ENCODE results near the gene MLXIPL.
A peak's percentile ranks its signal among the peaks of the same experiment; 100 is the strongest.
"Not testable (repeated sequence)": the region's sequence is repeated elsewhere in the genome, so short reads cannot be mapped to it uniquely, and the experiment has no call there.

The MLXIPL gene

DNA sequence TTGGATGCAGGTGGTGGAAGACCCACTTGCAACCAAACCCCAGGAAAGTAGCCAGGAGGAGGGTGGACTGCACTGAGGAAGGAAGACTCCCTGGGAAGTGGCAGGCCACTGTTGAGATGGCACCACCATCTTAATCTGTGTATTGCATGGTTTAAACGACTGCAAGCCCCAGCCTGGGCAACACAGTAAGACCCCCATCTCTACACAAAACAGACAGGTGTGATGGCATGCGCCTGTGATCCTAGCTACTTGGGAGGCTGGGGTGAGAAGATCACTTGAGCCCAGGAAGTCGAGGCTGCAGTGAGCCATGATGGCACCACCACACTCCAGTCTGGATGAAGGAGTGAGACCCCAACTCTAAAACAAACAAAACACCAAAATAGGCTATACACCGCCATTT is 57.2 kb downstream of the MLXIPL start:
- TF ChIP-seq, protein P1, sequence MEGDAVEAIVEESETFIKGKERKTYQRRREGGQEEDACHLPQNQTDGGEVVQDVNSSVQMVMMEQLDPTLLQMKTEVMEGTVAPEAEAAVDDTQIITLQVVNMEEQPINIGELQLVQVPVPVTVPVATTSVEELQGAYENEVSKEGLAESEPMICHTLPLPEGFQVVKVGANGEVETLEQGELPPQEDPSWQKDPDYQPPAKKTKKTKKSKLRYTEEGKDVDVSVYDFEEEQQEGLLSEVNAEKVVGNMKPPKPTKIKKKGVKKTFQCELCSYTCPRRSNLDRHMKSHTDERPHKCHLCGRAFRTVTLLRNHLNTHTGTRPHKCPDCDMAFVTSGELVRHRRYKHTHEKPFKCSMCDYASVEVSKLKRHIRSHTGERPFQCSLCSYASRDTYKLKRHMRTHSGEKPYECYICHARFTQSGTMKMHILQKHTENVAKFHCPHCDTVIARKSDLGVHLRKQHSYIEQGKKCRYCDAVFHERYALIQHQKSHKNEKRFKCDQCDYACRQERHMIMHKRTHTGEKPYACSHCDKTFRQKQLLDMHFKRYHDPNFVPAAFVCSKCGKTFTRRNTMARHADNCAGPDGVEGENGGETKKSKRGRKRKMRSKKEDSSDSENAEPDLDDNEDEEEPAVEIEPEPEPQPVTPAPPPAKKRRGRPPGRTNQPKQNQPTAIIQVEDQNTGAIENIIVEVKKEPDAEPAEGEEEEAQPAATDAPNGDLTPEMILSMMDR (IDR thresholded peaks at IDR 0.05; ENCODE audit: low read length, missing control alignments) = no peak
- no peak for DNase-seq (ENCODE audit: low read depth)

DNA sequence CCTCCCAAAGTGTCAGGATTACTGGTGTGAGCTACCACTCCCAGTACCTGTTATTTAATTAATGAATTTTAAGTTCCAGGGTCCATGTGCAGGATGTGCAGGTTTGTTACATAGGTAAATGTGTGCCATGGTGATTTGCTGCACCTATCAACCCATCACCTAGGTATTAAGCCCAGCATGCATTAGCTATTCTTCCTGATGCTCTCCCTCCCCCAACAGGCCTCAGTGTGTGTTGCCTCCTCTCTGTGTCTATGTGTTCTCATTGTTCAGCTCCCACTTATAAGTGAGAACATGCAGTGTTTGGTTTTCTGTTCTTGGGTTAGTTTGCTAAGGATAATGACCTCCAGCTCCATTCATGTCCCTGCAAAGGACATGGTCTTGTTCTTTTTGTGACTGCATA is 57.9 kb downstream of the MLXIPL start:
- DNase-seq (ENCODE audit: low read depth); H3K4me3 ChIP-seq (replicated peaks; ENCODE audit: low read depth, low read length): not testable (repeated sequence)

More for the DNA sequence above, 57.2 kb downstream of the MLXIPL start:
- no peak overlapping the region for H3K4me3 ChIP-seq (replicated peaks; ENCODE audit: low read depth, low read length)

DNA sequence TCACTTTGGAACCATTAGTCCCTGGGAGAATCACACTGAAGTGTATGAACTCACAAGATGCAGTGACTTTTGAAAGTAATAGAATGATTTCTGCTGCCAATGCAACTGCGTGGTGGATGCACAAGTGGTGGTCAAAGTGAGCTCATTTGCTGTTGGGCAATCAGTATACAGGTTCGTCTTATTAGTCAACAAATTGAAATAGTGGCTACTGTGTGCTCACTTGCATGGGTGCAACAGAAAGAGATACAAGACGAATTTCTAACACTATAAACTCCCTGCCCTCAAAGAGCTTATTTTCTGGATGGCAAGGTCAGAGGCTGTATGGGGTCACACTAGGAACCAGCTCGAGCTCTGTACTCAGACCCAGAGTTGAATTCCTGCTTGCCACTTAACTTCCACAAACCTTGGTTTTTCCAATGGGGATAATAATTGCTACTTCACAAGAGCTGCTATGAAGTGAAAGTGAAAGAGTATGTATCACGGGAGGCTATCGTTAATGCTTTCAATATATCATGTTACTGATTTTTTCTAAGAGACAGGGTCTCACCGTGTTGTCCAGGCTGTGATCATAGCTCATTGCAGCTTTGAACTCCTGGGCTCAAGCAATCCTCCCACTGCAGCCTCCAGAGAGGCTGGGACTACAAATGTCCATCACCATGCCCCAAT is 58.5 kb downstream of the MLXIPL start:
- DNase-seq (ENCODE audit: low read depth) = no peak
- TF ChIP-seq, protein P1 (IDR thresholded peaks at IDR 0.05; ENCODE audit: low read length, missing control alignments) = no peak
- no peak overlapping the region for H3K4me3 ChIP-seq (replicated peaks; ENCODE audit: low read depth, low read length)

DNA sequence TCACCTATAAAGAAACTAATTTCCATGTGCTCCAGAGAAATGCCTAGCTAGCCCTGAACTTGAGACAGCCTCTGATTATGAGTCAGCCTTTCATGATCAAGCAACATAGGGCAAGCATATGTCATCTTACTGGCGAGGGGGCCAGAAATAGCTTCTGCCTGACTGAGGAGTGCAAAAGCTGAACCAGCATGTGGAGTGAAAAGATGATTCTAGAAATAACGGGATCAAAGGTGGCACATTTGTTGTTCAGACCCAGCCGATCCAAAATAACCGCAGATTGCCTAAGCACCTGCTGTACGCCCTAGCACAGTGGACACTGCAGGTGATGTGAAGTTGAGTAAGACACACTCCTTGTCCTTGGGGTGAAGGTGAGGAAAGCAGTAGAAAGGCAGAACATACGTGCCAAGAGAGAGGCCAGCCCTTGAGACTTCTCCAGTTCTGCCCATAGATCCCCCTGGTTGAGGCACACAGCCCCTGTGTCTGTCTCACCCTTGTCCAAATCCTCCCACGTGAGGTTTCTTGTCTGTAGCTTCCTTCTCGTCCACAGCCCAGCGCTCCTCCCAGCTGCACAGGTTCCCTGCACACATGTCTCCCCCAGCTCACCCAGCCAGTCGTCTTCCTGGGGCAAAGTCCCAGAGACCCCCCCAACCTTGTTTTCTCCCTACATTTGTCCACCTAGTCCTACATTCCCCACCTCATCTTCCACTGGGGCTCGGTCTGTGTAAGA is 64.0 kb downstream of the MLXIPL start:
- H3K4me3 ChIP-seq (replicated peaks; ENCODE audit: low read depth, low read length) = no peak overlapping the region
- DNase-seq (ENCODE audit: low read depth) = peak; percentile 64
- TF ChIP-seq, protein P1 (IDR thresholded peaks at IDR 0.05; ENCODE audit: low read length, missing control alignments) = no peak

DNA sequence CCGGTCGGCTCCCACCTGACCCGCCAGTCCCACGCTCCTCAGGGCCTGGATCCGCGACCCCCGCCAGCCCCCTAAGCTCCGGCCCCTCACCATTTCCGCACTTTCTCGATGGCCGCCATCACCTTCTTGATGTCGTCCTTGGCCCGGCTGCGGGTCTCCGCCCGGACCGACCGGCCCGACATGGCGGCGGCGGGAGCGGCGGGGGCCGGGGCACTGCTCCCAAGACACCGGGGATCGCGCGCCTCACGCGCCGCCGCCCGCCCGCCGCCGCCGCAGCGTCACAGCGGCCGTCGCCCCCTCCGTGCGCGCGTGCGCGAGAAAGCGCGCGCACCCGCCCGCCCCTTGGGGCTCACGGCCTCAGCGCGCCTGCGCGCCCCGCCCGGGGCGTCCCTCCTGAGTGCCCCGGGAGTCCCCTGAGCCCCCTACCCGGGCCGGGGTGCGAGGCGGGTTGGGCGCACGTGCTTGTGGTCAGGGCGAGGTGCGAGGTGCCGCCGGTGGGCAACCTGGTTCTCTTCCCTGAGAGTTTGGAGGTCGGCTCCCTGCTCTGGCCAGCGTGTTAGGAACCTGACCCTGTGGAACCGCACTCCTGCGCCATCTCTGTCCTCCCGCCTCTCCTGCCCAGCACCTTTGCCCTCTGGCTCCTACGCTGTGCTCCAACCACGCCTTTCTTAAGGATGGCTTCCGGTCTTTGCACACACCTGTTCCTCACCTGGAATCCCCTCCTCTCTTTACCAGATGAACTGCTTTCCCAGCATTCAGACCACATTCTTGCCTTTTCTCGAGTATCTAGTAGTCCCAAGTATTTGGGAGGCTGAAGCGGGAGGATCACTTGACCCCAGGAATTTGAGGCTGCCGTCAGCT is 66.7 kb downstream of the MLXIPL start, which contains the start of gene BCL7B:
Gene BCL7B, minus strand, starts transcription at position 294 of the 861 bp plus-strand sequence. Its CDS starts 112 bp downstream, at position 182.
- TF ChIP-seq, protein P1 (IDR thresholded peaks at IDR 0.05; ENCODE audit: low read length, missing control alignments) = no peak
- peak; percentile 55 for DNase-seq (ENCODE audit: low read depth)
- H3K4me3 ChIP-seq (replicated peaks; ENCODE audit: low read depth, low read length) = peak within 1 kb of the TSS; percentile 84

DNA sequence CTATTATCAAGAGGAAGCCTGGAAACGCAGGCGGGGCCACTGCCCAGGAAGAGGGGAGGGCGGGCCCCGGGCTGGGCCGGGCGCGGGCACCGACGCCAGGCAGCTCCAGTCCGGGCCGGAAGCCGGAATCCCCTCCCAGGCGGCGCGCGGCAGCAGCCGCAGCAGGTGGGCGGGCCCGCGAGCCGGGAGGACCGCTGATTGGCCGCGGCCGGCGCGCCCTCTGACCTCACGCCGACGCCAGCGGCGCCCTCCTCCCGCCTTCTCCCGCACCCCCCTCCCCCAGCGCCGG is 67.3 kb downstream of the MLXIPL start:
- DNase-seq (ENCODE audit: low read depth) = peak; percentile 92
- TF ChIP-seq, protein P1 (IDR thresholded peaks at IDR 0.05; ENCODE audit: low read length, missing control alignments) = no peak
- peak overlapping the region; percentile 84 for H3K4me3 ChIP-seq (replicated peaks; ENCODE audit: low read depth, low read length)

Measured in fibroblast of pulmonary artery (primary cell).